Keratinocyte (primary cell): ENCODE results near the gene MYDGF. TPM values are rescaled to one million over a fixed set of nuclear protein-coding genes. Genes with fewer than 3 reads are reported as not detected.
A peak's percentile ranks its signal among the peaks of the same experiment; 100 is the strongest.

Experiments
- DNase-seq: peaks from one replicate; pipeline ENCODE4 v3.0.0-alpha.2; 2011; ENCODE audit warnings: low read depth, missing footprints, low spot score
- FAIRE-seq: peaks from 2 replicates; lab custom pipeline; 2011; peaks lifted over from hg19 to GRCh38; lab: Jason Lieb, UNC
- H2AFZ ChIP-seq: 2 replicates; pipeline ENCODE4 v1.6.0; 2012; ENCODE audit warnings: low read length, control low read depth, inconsistent platforms; ENCODE audit not compliant: control insufficient read depth
- H3K27ac ChIP-seq: 2 replicates; pipeline ENCODE4 v1.5.1; 2011; ENCODE audit warnings: low read length; ENCODE audit not compliant: control insufficient read depth, insufficient read depth
- H3K27me3 ChIP-seq: 3 replicates; pipeline ENCODE4 v1.6.0; 2011; ENCODE audit warnings: low read length; ENCODE audit not compliant: control insufficient read depth, insufficient read depth; ENCODE audit errors: extremely low read depth
- H3K36me3 ChIP-seq, 2 experiments: 2 replicates in 1 of 2; 3 replicates in 1 of 2; pipeline ENCODE4 v1.5.1; 2011; ENCODE audit warnings: low read length in 2 of 2, mild to moderate bottlenecking in 1 of 2; ENCODE audit not compliant: control insufficient read depth in 2 of 2, insufficient read depth in 2 of 2; ENCODE audit errors: extremely low read depth in 1 of 2
- H3K4me1 ChIP-seq: 3 replicates; pipeline ENCODE4 v1.5.1; 2011; ENCODE audit warnings: low read length; ENCODE audit not compliant: control insufficient read depth, insufficient read depth; ENCODE audit errors: extremely low read depth
- H3K4me2 ChIP-seq: 3 replicates; pipeline ENCODE4 v1.6.0; 2011; ENCODE audit warnings: low read depth, low read length; ENCODE audit not compliant: control insufficient read depth, insufficient read depth; ENCODE audit errors: extremely low read depth
- H3K4me3 ChIP-seq, 3 experiments: fragments of 200-600 bp in 1 of 3; sonication (generic) in 1 of 3; 2 replicates in 2 of 3; 3 replicates in 1 of 3; pipeline ENCODE4 v1.5.1; 2011 to 2016; ENCODE audit warnings: low read length in 3 of 3, mild to moderate bottlenecking in 3 of 3, control low read depth in 2 of 3, inconsistent platforms in 1 of 3, low read depth in 1 of 3, mixed read lengths in 1 of 3, mixed run types in 1 of 3, moderate library complexity in 1 of 3; ENCODE audit not compliant: control insufficient read depth in 2 of 3, insufficient read depth in 2 of 3; ENCODE audit errors: extremely low read depth in 1 of 3
- H3K79me2 ChIP-seq: 2 replicates; pipeline ENCODE4 v1.6.0; 2012; ENCODE audit warnings: low read length; ENCODE audit not compliant: control insufficient read depth, insufficient read depth
- H3K9ac ChIP-seq: 3 replicates; pipeline ENCODE4 v1.6.0; 2011; ENCODE audit warnings: low read length; ENCODE audit not compliant: control insufficient read depth, insufficient read depth; ENCODE audit errors: extremely low read depth
- H3K9me1 ChIP-seq: 3 replicates; pipeline ENCODE4 v1.6.0; 2011; ENCODE audit warnings: low read length; ENCODE audit not compliant: control insufficient read depth, insufficient read depth; ENCODE audit errors: extremely low read depth
- H3K9me3 ChIP-seq: 2 replicates; pipeline ENCODE4 v1.5.1; 2012; ENCODE audit warnings: low read depth, low read length; ENCODE audit not compliant: control insufficient read depth
- H4K20me1 ChIP-seq: 3 replicates; pipeline ENCODE4 v1.6.0; 2011; ENCODE audit warnings: low read length; ENCODE audit not compliant: control insufficient read depth, insufficient read depth; ENCODE audit errors: extremely low read depth
- CTCF ChIP-seq, 3 experiments: IDR thresholded peaks in 1 of 3; conservative IDR thresholded peaks in 1 of 3; optimal IDR thresholded peaks in 1 of 3; 2 replicates in 2 of 3; 3 replicates in 1 of 3; pipeline versions ENCODE3 to v1.5.1; 2011; ENCODE audit warnings: low read length in 3 of 3, mild to moderate bottlenecking in 3 of 3, moderate library complexity in 2 of 3, control low read depth in 1 of 3, inconsistent platforms in 1 of 3; ENCODE audit not compliant: insufficient read depth in 2 of 3; ENCODE audit errors: extremely low read depth in 1 of 3
- EZH2 ChIP-seq: IDR thresholded peaks from one replicate; pipeline ENCODE4 v1.6.1; 2012; ENCODE audit warnings: inconsistent platforms, mild to moderate bottlenecking, low read length, moderate library complexity
- dilution Hi-C: fragments of 300-500 bp; cut with MboI; formaldehyde crosslinking; loops from one replicate; pipeline ENCODE4 v1.7.0; 2020; ENCODE audit warnings: low sequenced_read_pairs; ENCODE audit not compliant: extremely low pct_ligation_motif_present
- polyA plus RNA-seq, 5 experiments: library from polyadenylated mRNA; depleted of rRNA in 3 of 5; stranded (reverse) in 3 of 5; stranded (forward) in 1 of 5; unstranded in 1 of 5; fragments of >200 nt; gene quantifications; 1 replicate in 1 of 5; 2 replicates in 3 of 5; 3 replicates in 1 of 5; pipeline versions ENCODE4 v1.2.1 to v1.2.3, GENCODE V29; 2011 to 2012; ENCODE audit warnings: missing spikeins in 2 of 5, low read depth in 1 of 5, low replicate concordance in 1 of 5

The MYDGF gene
- polyA plus RNA-seq, 1 donor (not counting 4 experiments of a cell fraction or from before 2014, with no cell fraction given) = 85.9 TPM

DNA sequence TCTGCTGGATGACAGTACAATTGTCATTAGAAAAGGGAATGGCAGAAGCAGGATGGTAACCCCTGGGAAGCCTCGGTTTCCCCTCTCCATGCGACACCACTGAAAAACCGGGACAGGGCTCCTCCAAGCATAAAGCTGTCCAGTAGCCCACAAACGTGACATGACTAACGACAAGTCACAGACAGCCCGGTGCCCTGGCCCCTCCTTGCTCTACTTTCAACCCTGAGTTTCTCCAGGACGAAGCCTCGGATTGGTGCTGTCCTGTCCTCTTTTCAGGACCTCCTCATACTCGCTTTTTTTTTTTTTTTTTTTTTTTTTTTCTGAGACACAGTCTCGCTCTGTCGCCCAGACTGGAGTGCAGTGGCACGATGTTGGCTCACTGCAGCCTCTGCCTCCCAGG is 37.2 kb upstream of the MYDGF start:
- TF ChIP-seq EZH2 (no peak), CTCF (optimal IDR thresholded peaks at IDR 0.05 in 1 of 3, IDR thresholded peaks at IDR 0.05 in 1 of 3, conservative IDR thresholded peaks at IDR 0.05 in 1 of 3; ENCODE audit: extremely low read depth in 1 of 3, insufficient read depth in 2 of 3, low read length in 3 of 3) (no peak)
- Histone ChIP-seq H3K9me1 (peaks cover 3% of the 10 kb centered on the region), H3K9me3 (no peaks in the 10 kb centered on the region), H3K9ac (no peak overlapping the region), H3K4me3 (no peak overlapping the region), H3K4me2 (no peak overlapping the region), H3K27me3 (no peaks in the 10 kb centered on the region), H3K4me1 (peaks cover 27% of the 10 kb centered on the region), H2AFZ (no peak overlapping the region), H4K20me1 (no peaks in the 10 kb centered on the region), H3K36me3 (peaks cover 48 to 60% of the 10 kb centered on the region in 2 experiments), H3K27ac (no peak overlapping the region), H3K79me2 (peaks cover 24% of the 10 kb centered on the region)
- dilution Hi-C loops = no loop called here
- FAIRE-seq (peak; percentile 61), DNase-seq (no peak)

GRCh38 chr19:4705413-4706131 is 35.4 kb upstream of the MYDGF start:
- H4K20me1 ChIP-seq = no peaks in the 10 kb centered on the region
- peaks cover 38% of the 10 kb centered on the region for H3K4me1 ChIP-seq
- peaks cover 10% of the 10 kb centered on the region for H3K79me2 ChIP-seq
- H3K4me2 ChIP-seq = no peak overlapping the region
- no peak overlapping the region for H2AFZ ChIP-seq
- peaks cover 47 to 61% of the 10 kb centered on the region in 2 experiments for H3K36me3 ChIP-seq
- H3K27me3 ChIP-seq = no peaks in the 10 kb centered on the region
- H3K9me3 ChIP-seq = no peaks in the 10 kb centered on the region
- peaks cover 3% of the 10 kb centered on the region for H3K9me1 ChIP-seq
- H3K4me3 ChIP-seq = no peak overlapping the region
- DNase-seq = no peak
- FAIRE-seq = no peak
- dilution Hi-C loops = no loop called here
- no peak overlapping the region for H3K27ac ChIP-seq
- no peak for TF ChIP-seq EZH2
- TF ChIP-seq CTCF (optimal IDR thresholded peaks at IDR 0.05 in 1 of 3, IDR thresholded peaks at IDR 0.05 in 1 of 3, conservative IDR thresholded peaks at IDR 0.05 in 1 of 3; ENCODE audit: extremely low read depth in 1 of 3, insufficient read depth in 2 of 3, low read length in 3 of 3) = no peak
- H3K9ac ChIP-seq = no peak overlapping the region
